ENCODE data around the gene EIF2AK3.

The EIF2AK3 gene

DNA sequence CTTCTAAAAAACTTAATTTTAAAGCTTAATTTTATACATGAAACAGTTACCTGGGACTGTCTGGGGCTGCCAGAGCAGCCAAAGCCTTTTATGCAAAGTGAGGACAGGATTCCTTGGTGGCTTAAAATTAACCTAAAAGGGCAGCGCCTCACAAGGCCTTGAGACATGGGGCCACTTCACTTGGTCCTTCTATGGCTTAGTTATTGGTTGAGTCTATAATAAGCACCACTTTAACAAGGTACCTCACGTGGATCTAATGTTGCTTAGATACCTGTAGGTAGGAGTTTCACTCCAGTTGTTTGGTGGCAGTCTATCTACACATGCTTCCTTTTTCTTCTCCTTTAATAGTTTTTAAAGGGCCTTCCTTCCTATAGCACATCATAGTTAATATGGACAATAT is 51.6 kb downstream of the EIF2AK3 start:
- H3K4me3 ChIP-seq (ENCODE audit: low read depth, low read length) = no peak overlapping the region
- TF ChIP-seq CTCF (IDR thresholded peaks at IDR 0.05; ENCODE audit: low read depth, low read length) = no peak

DNA sequence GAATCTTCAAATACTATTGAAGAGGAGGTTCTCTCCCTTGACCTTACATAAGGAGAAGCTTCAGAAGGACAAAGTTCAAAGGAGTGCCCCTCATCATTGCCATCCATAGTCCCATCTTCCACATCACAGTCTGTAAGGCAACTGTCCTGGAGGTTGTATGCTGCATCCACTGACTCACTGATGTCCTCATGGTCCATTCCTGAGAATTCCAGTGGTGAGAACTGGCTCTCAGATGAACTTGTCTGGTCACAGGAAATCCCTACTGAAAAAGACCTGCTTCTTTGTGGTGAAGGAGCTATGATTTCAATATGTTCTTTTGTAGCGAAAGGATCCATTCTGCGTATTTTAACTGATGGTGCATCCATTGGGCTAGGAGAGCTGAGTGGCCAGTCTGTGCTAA is 52.2 kb downstream of the EIF2AK3 start:
- no peak for TF ChIP-seq CTCF (IDR thresholded peaks at IDR 0.05; ENCODE audit: low read depth, low read length)
- no peak overlapping the region for H3K4me3 ChIP-seq (ENCODE audit: low read depth, low read length)

GRCh38 chr2:88574445-88574844 is 52.8 kb downstream of the EIF2AK3 start:
- H3K4me3 ChIP-seq (ENCODE audit: low read depth, low read length) = no peak overlapping the region
- no peak for TF ChIP-seq CTCF (IDR thresholded peaks at IDR 0.05; ENCODE audit: low read depth, low read length)

DNA sequence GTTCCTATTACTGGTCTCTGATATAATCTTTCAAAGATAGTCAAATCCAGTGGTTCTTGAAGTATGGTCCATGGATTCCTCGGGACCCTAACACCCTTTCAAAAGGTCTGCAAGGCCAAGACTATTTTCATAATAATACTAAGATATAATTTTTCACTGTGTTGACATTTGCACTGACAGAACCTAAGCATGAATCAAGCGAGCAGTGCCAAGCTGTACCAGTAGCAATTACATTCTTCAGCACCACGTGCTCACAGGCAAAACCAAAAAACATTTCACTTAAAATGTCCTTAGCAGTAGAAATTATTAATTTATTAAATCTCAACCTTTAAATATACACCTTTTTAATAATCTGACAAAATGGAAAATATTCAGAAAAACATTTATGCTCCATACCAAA is 59.1 kb downstream of the EIF2AK3 start:
- TF ChIP-seq CTCF (IDR thresholded peaks at IDR 0.05; ENCODE audit: low read depth, low read length) = no peak
- H3K4me3 ChIP-seq (ENCODE audit: low read depth, low read length) = no peak overlapping the region

GRCh38 chr2:88564402-88564801 is 62.9 kb downstream of the EIF2AK3 start:
- TF ChIP-seq CTCF (IDR thresholded peaks at IDR 0.05; ENCODE audit: low read depth, low read length) = no peak
- H3K4me3 ChIP-seq (ENCODE audit: low read depth, low read length) = no peak overlapping the region

GRCh38 chr2:88563129-88563528 is 64.1 kb downstream of the EIF2AK3 start:
- no peak for TF ChIP-seq CTCF (IDR thresholded peaks at IDR 0.05; ENCODE audit: low read depth, low read length)
- no peak overlapping the region for H3K4me3 ChIP-seq (ENCODE audit: low read depth, low read length)

- no peak for TF ChIP-seq CTCF (IDR thresholded peaks at IDR 0.05; ENCODE audit: low read depth, low read length)
- no peak overlapping the region for H3K4me3 ChIP-seq (ENCODE audit: low read depth, low read length)
Measured at GRCh38 chr2:88561646-88562388, 65.4 kb downstream of the EIF2AK3 start.

Data from WI38 (cell line).